Neural cell (in vitro differentiated cells): ENCODE results near the gene MAS1. TPM values are rescaled to one million over a fixed set of nuclear protein-coding genes. Genes with fewer than 3 reads are reported as not detected.

ENCODE experiments used
- H2AFZ ChIP-seq: fragments of 200-600, 300-800 bp; sonication (generic), shearing (Covaris generic); 2 replicates; pipeline ENCODE4 v1.6.0; 2014; ENCODE audit warnings: low read depth, mild to moderate bottlenecking, antibody characterized with exemption, low read length, moderate library complexity
- H3F3A ChIP-seq: fragments of 200-600 bp; shearing (Covaris generic); 2 replicates; pipeline ENCODE4 v1.6.1; 2016; ENCODE audit warnings: mild to moderate bottlenecking, moderate library complexity, mixed read lengths, antibody characterized with exemption, low read length; ENCODE audit not compliant: insufficient read depth, poor library complexity, severe bottlenecking
- H3K27ac ChIP-seq: fragments of 200-600, 300-800 bp; sonication (generic), shearing (Covaris generic); 2 replicates; pipeline ENCODE4 v1.5.1; 2014; ENCODE audit warnings: mild to moderate bottlenecking, low read length, moderate library complexity
- H3K27me3 ChIP-seq: fragments of 300-800, 200-600 bp; sonication (generic), shearing (Covaris generic); 2 replicates; pipeline ENCODE4 v1.6.0; 2014; ENCODE audit warnings: mild to moderate bottlenecking, low read depth, low read length, moderate library complexity; ENCODE audit not compliant: insufficient read depth
- H3K36me3 ChIP-seq: fragments of 300-800, 200-600 bp; sonication (generic), shearing (Covaris generic); 2 replicates; pipeline ENCODE4 v1.5.1; 2014; ENCODE audit warnings: mild to moderate bottlenecking, antibody characterized with exemption, low read length, moderate library complexity; ENCODE audit not compliant: insufficient read depth
- H3K4me2 ChIP-seq: fragments of 300-800, 200-600 bp; sonication (generic), shearing (Covaris generic); 2 replicates; pipeline ENCODE4 v1.6.0; 2014; ENCODE audit warnings: mild to moderate bottlenecking, low read length
- H3K4me3 ChIP-seq: fragments of 300-800, 200-600 bp; sonication (generic), shearing (Covaris generic); 2 replicates; pipeline ENCODE4 v1.5.1; 2014; ENCODE audit warnings: mild to moderate bottlenecking, low read length, moderate library complexity
- H3K79me2 ChIP-seq: fragments of 200-600 bp; shearing (Covaris generic); replicated peaks from 2 replicates; pipeline ENCODE4 v1.6.0; 2014; ENCODE audit warnings: mild to moderate bottlenecking, low read length, moderate library complexity; ENCODE audit not compliant: insufficient read depth
- H3K9ac ChIP-seq: fragments of 300-800, 200-600 bp; sonication (generic), shearing (Covaris generic); 2 replicates; pipeline ENCODE4 v1.6.1; 2016; ENCODE audit warnings: mild to moderate bottlenecking, low read length, mixed read lengths
- H3K9me2 ChIP-seq: fragments of 200-600 bp; shearing (Covaris generic); 2 replicates; pipeline ENCODE4 v1.6.1; 2016; ENCODE audit warnings: mild to moderate bottlenecking, low read length, mixed read lengths; ENCODE audit not compliant: insufficient read depth
- H3K9me3 ChIP-seq: fragments of 200-600, 300-800 bp; sonication (generic), shearing (Covaris generic); 2 replicates; pipeline ENCODE4 v1.6.1; 2016; ENCODE audit warnings: mild to moderate bottlenecking, mixed run types, low read length, moderate library complexity, mixed read lengths
- H4K20me1 ChIP-seq: fragments of 200-600 bp; shearing (Covaris generic); 2 replicates; pipeline ENCODE4 v1.6.1; 2016; ENCODE audit warnings: mild to moderate bottlenecking, mixed run types; ENCODE audit not compliant: insufficient read depth
- CTCF ChIP-seq: fragments of 450-650 bp; IDR thresholded peaks from 2 replicates; pipeline ENCODE4 v1.5.1; 2014; ENCODE audit warnings: antibody characterized with exemption, mild to moderate bottlenecking, moderate library complexity; ENCODE audit not compliant: poor library complexity, severe bottlenecking
- EP300 ChIP-seq: fragments of 450-650 bp; conservative IDR thresholded peaks from 2 replicates; pipeline ENCODE4 v1.6.1; 2014; ENCODE audit warnings: antibody characterized with exemption, mild to moderate bottlenecking, moderate library complexity; ENCODE audit not compliant: poor library complexity, severe bottlenecking
- EZH2 ChIP-seq: fragments of 200-600, 300-800 bp; shearing (Covaris generic), sonication (generic); IDR thresholded peaks from 2 replicates; pipeline ENCODE4 v1.6.1; 2014; ENCODE audit warnings: antibody characterized with exemption, low read length, borderline replicate concordance, mild to moderate bottlenecking; ENCODE audit not compliant: insufficient read depth, poor library complexity, severe bottlenecking
- MXI1 ChIP-seq: fragments of 450-650 bp; conservative IDR thresholded peaks from 2 replicates; pipeline ENCODE4 v1.6.1; 2014; ENCODE audit warnings: antibody characterized with exemption, mild to moderate bottlenecking; ENCODE audit not compliant: poor library complexity, severe bottlenecking
- POLR2AphosphoS5 ChIP-seq: IDR thresholded peaks from 2 replicates; pipeline ENCODE4 v1.6.1; 2012
- RAD21 ChIP-seq: fragments of 450-650 bp; conservative IDR thresholded peaks from 2 replicates; pipeline ENCODE4 v1.6.1; 2014; ENCODE audit warnings: antibody characterized with exemption, mild to moderate bottlenecking, moderate library complexity
- REST ChIP-seq: IDR thresholded peaks from 2 replicates; pipeline ENCODE4 v1.6.1; 2012; ENCODE audit warnings: borderline replicate concordance
- SMC3 ChIP-seq: fragments of 450-650 bp; conservative IDR thresholded peaks from 2 replicates; pipeline ENCODE4 v1.6.1; 2014; ENCODE audit warnings: antibody characterized with exemption, mild to moderate bottlenecking, moderate library complexity; ENCODE audit not compliant: poor library complexity
- TAF1 ChIP-seq: IDR thresholded peaks from 2 replicates; pipeline ENCODE4 v1.6.1; 2012; ENCODE audit warnings: low read depth
- polyA plus RNA-seq: library from polyadenylated mRNA; depleted of rRNA; stranded (reverse); fragments of >200 nt; gene quantifications from 2 replicates; pipeline ENCODE4 v1.2.3, GENCODE V29; 2014

Gene MAS1
- polyA plus RNA-seq, 1 donor from 2014 or later = not detected

- H3K79me2 ChIP-seq = no peaks in the 10 kb centered on the region
- no peaks in the 10 kb centered on the region for H4K20me1 ChIP-seq
- H3K9ac ChIP-seq = no peak overlapping the region
- no peaks in the 10 kb centered on the region for H3K36me3 ChIP-seq
- H3K9me2 ChIP-seq = no peaks in the 10 kb centered on the region
- no peak overlapping the region for H2AFZ ChIP-seq
- H3K4me2 ChIP-seq = no peak overlapping the region
- H3K4me3 ChIP-seq = no peak overlapping the region
- no peaks in the 10 kb centered on the region for H3F3A ChIP-seq
- no peak for TF ChIP-seq EZH2
- no peak for TF ChIP-seq CTCF
- TF ChIP-seq REST = no peak
- no peak for TF ChIP-seq SMC3
- TF ChIP-seq TAF1 = no peak
- no peak for TF ChIP-seq RAD21
- TF ChIP-seq MXI1 = no peak
- TF ChIP-seq POLR2AphosphoS5 = no peak
- no peak for TF ChIP-seq EP300
- no peak overlapping the region for H3K27ac ChIP-seq
- H3K27me3 ChIP-seq = no peaks in the 10 kb centered on the region
- no peaks in the 10 kb centered on the region for H3K9me3 ChIP-seq
Observed at GRCh38 chr6:159899994-159900745, 9.4 kb downstream of the MAS1 start.

- Histone ChIP-seq H3K4me2 (no peak overlapping the region), H3K9me2 (no peaks in the 10 kb centered on the region), H3K9ac (no peak overlapping the region), H3F3A (no peaks in the 10 kb centered on the region), H2AFZ (no peak overlapping the region), H3K79me2 (no peaks in the 10 kb centered on the region), H3K4me3 (no peak overlapping the region), H3K36me3 (no peaks in the 10 kb centered on the region), H3K27ac (no peak overlapping the region), H3K27me3 (no peaks in the 10 kb centered on the region), H3K9me3 (no peaks in the 10 kb centered on the region), H4K20me1 (no peaks in the 10 kb centered on the region)
- TF ChIP-seq EP300 (no peak), POLR2AphosphoS5 (no peak), EZH2 (no peak), TAF1 (no peak), CTCF (no peak), SMC3 (no peak), MXI1 (no peak), REST (no peak)
Observed at GRCh38 chr6:159902620-159903019, 11.8 kb downstream of the MAS1 start.
